Fibroblast of upper back skin (primary cell): ENCODE results near the gene MSI2.
"Not testable (repeated sequence)": the region's sequence is repeated elsewhere in the genome, so short reads cannot be mapped to it uniquely, and the experiment has no call there.

Experiments
- DNase-seq: peaks from one replicate; pipeline ENCODE4 v3.0.0-alpha.2; 2013

The MSI2 gene

DNA sequence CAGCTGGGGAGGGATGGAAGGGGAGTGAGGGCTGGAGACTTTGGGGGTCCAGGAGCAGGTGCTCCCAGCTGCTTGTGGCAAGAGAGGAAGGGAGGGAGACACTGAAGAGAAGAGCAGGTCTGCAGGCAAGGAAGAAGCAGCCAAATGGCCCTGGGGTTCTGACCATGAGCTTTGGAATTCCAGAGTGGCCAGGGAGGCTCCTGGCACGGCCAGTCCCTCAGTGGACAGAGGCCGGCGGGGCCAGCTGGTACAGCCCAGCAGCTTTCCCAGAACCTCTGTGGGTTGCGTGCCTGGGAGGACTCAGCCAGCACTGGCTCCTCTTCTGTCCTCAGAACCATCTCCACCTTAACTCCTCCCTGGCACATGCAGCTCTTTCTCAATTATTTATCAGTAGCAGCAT is 233.0 kb downstream of the MSI2 start:
- no peak for DNase-seq

GRCh38 chr17:57490111-57490845 is 234.0 kb downstream of the MSI2 start:
- no peak for DNase-seq

DNA sequence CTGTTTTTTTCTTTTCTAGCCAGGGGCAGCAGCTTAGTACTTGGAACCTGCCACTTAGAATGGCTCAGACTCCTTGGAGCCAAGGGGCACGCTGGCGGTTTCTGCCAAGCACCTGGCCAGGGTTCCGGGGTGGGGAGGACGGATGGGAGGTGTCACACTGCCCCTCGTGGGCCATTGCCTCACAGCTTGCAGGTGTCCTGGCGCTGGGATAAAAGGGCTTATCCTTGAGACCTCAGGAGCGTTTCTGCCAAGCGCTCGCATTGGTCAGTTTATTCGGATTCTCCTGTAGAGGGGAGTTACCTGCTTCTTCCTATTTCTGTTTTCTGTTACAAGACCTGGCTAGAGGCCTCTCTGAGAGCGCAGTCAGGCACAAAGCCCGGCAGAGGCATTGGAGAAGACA is 234.6 kb downstream of the MSI2 start:
- DNase-seq: no peak

DNA sequence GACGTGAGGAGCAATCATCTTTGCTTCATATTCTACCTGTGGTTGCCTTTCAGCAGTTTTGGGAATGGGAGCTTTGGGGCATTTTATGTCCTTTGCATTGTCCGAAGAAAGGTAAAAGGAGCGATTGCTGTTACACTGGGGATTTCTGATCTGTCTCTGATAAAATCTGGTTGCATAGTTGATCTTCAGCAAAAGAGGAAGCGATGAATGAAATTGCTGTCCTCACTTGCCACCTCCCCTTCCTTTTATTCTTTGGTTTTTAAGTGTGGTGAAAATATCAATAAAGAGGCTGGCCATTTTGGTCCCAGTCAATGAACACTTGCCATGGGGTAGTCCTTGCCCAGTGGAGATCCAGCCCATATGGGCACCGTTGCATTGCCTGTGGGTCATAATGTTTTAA is 236.8 kb downstream of the MSI2 start:
- no peak for DNase-seq

DNA sequence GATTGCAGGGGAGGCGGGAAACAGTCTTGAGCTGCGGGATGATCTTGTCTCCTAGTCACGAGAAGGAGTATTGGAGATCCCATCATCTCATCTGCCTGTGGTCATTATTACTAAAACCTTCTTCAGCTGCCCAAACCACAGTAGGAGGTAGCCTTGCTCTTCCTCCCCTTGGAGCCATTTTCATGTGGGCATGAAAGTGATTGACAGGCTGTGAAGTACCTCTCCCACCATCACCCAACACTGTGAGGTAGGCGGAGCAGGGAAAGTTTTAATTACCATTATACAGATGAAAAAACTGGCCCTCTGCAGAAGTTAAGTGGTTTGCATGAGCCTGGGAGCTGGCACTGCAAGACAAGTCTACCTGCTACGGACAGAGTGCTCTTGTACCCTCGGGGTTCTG is 237.3 kb downstream of the MSI2 start:
- DNase-seq: no peak

GRCh38 chr17:57494443-57494842 is 238.1 kb downstream of the MSI2 start:
- no peak for DNase-seq

GRCh38 chr17:57495771-57496170 is 239.4 kb downstream of the MSI2 start:
- no peak for DNase-seq

GRCh38 chr17:57496382-57496781 is 240.1 kb downstream of the MSI2 start:
- no peak for DNase-seq

- no peak for DNase-seq
Observed at GRCh38 chr17:57498443-57498842, 242.1 kb downstream of the MSI2 start.

- DNase-seq: not testable (repeated sequence)
Observed at GRCh38 chr17:57499221-57499620, 242.9 kb downstream of the MSI2 start.

GRCh38 chr17:57499648-57500049 is 243.3 kb downstream of the MSI2 start:
- DNase-seq: peak; percentile 31

GRCh38 chr17:57501016-57501415 is 244.7 kb downstream of the MSI2 start:
- no peak for DNase-seq

- DNase-seq: no peak
Observed at GRCh38 chr17:57502022-57502421, 245.7 kb downstream of the MSI2 start.

DNA sequence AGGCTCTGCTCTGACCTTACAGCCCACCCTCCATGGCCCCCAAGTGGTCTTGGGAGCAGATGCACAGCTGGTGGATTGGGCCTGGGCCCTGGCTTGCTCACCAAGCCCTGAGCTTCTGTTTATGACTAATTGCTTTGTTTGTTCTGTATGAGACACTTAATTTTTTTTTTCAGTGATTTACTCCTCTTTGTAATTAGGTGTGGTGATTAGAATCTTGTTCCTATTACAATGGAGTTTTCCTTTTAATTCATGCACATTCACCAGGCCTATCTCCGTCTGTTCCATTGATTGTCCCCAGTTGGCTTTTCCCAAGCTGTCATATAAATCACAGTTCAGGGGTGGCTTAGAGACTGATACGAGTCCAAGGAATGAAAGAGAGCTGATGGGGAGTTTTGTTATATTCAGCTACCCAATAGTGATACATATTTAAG is 246.5 kb downstream of the MSI2 start:
- DNase-seq: no peak

DNA sequence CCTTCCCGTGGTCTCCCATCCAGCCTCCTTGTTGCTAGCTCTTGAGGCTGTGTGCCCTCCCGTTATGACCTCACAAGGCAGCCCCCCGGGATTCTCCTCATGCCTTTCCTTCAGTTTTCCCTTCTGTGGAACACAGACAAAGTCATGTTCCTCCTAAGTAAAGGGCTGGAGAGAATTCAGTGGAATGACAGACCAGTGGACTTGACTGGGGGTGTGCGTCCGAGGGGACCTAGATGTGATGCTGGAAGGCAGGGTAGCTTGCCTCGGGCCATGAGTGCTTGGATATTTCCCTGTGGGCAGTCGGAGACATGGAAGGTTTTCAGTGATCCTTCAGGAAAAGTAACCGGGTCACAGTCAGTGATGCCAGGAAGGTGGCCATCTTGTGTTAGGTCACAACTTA is 247.9 kb downstream of the MSI2 start:
- DNase-seq: no peak

DNA sequence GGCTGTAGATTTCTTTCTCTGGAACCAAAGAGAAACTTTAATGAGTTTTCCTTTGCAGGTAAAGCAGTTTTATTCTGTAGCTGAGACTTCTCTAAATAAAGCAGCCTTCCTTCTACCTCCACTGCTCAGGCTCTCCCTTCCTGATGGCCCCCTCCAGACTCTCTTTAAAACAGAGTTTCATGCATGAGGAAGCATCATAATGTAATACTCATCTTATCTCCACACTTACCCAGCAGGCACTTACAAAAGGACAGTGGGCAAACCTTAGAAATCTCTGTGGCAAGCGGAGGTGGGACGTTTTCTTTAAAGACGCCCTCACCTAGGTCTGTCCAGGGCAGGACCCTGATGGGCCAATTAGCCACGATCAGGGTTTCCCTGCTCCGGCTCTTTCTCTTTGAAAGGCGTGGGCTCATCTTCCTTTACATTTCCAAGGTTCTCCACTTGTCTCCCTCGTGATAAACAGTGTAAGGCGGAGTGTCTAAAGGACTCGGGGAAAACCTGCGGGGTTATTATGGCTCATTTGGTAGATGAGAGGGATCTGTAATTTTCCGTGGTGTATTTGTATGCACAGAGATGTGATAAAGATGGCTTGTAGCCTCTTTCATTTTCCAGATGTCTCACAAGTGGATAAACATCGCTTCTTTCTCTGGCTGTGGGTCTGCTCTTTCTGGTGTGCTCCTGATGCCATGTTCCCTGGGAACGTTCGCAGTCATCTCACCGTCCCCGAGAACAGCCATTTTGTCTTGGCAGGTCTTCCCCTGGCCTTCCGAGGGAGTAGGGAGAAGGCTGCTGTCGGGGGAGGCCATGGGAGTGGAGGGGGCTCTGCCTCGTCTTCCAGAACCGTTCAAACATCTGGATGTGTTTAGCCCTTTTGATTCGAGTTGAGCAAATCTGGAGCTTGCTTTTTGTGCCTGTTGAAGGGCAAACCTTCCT is 249.8 kb downstream of the MSI2 start:
- no peak for DNase-seq

- DNase-seq: no peak
Observed at GRCh38 chr17:57506774-57507127, 250.4 kb downstream of the MSI2 start.

DNA sequence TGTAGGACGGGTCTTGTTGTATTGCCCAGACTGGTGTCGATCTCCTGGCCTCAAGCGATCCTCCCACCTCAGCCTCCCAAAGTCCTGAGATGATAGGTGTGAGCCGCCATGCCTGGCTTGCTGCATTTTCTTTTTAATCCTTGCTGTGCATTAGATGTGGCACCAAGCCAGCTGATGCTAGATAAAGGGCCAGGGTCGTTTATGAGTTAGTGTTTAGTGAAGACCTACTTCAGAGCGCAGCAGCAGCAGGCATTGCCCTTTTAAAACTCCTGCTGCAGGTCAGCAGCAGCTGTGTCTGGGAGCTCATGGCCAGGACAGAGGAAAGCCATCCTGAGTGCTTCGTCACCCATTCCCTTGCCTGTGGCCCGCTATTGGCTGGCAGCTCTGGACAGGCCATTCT is 251.5 kb downstream of the MSI2 start:
- DNase-seq: no peak

DNA sequence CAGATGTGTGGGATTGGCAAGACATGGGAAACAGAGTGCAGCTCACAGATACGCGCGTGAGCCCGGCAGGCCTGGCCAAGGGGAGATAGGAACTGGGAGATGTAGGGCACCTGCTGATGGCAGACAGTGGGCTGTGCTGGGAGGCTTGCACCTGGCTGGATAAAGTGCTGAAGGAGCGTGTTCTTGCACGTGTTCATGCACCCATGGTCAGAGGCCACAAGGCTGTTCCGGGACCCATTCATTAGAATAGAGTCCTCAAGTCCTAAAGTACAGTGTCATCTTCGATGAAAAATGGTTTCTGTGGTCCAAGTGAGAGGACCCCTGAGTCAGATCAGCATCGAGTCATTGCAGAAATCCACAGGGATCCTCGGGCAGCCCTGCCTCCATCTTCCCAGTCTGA is 252.3 kb downstream of the MSI2 start:
- no peak for DNase-seq

- DNase-seq: no peak
Observed at GRCh38 chr17:57511475-57512123, 255.3 kb downstream of the MSI2 start.

DNA sequence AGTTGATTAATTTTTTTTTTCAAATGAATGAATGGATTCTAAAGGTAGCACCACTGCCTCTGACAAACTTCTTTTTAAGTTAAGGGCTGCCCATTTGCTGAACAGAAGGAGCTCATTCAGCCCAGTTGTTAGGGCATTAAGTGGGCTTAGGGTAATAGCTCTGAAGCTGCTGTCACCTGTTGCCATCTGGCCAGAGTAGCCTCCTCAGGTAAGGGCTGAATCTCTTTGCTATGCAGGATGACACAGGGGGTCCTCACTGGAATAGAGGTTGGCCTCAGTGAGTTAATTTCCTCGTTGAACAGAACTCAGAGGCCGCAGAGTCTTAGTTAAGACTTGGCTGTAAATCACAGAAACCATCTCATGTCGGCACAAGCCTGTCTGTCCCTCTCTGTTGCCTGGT is 255.9 kb downstream of the MSI2 start:
- no peak for DNase-seq

GRCh38 chr17:57512691-57513090 is 256.4 kb downstream of the MSI2 start:
- no peak for DNase-seq

GRCh38 chr17:57513569-57513968 is 257.2 kb downstream of the MSI2 start:
- no peak for DNase-seq

DNA sequence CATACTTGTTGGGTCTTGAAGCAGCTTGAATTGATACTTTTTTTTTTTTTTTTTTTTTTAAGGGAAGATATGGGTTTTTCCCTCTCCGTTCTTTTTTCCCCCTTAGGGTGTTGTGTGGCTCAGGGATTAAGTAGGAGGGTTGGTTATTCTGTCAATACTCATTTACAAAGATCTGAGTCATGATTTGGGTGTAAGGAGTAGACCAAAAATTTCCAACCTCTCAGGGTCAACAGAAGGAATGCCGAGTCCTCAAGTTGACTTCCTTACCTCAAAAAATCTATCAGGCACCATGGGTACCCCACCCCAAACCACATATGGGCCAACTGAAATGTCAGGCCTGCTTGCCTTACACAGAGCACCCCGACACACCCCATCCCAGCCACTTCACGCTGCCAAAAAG is 258.3 kb downstream of the MSI2 start:
- no peak for DNase-seq
